ENCODE results near the gene TTC28. TPM values are rescaled to one million over a fixed set of nuclear protein-coding genes. Genes with fewer than 3 reads are reported as not detected.

The TTC28 gene
- total and polyA plus RNA-seq, 10 of the 15 experiments (the other 5 are each of a cell fraction or from before 2014, with no cell fraction given): 0.15 to 8.4 (median 1.4) TPM

DNA sequence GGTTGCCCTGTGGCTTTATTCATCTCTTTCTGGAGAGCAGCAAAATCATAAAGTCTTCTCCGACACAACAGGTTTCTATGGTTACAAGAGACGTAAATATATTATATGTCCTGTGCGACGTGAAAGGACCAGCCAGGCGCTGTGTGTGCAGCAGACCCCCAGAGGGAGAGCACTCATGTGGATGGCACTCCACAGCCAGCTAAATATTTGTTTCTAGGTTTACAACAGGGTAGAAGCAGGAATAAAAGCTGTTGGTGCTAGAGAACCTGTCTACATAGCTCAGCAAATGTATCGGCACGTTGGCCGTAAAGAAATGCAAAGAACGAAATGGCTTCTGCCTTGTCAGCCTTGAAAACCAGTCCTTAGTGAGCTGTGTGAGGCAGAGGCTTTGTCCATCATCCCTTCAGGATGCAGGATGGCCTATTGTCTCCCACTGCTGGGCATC lies 626.8 kb downstream of the TTC28 start:
- H3K9ac ChIP-seq (ENCODE audit: control insufficient read depth, insufficient read depth, low read length): no peak overlapping the region
- ChIA-PET RAD21 (ENCODE audit: unreplicated experiment) (no interaction called here), POLR2A (no interaction called here), CTCF (interaction anchor here (0.6 to 5.0 kb wide), 9 partner anchors 8 to 543 kb away, joined by 3 to 45 read pairs (median 9); no protein-coding TSS in a partner anchor), SMC1A (ENCODE audit: uncharacterized antibody, unreplicated experiment) (no interaction called here)
- TF ChIP-seq JUNB (IDR thresholded peaks at IDR 0.05): no peak
- TF ChIP-seq, protein P1, sequence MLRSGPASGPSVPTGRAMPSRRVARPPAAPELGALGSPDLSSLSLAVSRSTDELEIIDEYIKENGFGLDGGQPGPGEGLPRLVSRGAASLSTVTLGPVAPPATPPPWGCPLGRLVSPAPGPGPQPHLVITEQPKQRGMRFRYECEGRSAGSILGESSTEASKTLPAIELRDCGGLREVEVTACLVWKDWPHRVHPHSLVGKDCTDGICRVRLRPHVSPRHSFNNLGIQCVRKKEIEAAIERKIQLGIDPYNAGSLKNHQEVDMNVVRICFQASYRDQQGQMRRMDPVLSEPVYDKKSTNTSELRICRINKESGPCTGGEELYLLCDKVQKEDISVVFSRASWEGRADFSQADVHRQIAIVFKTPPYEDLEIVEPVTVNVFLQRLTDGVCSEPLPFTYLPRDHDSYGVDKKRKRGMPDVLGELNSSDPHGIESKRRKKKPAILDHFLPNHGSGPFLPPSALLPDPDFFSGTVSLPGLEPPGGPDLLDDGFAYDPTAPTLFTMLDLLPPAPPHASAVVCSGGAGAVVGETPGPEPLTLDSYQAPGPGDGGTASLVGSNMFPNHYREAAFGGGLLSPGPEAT (IDR thresholded peaks at IDR 0.05; ENCODE audit: low read depth): no peak
- TF ChIP-seq ZNF592 (IDR thresholded peaks at IDR 0.05): no peak
- no peak for TF ChIP-seq SP1 (IDR thresholded peaks at IDR 0.05; ENCODE audit: low read depth, low read length)
- no peak for TF ChIP-seq RB1 (IDR thresholded peaks at IDR 0.05; ENCODE audit: borderline replicate concordance)
- BruUV-seq (replicated peaks): no TSS peak
- H3K4me2 ChIP-seq (ENCODE audit: control insufficient read depth, insufficient read depth): no peak overlapping the region
- 33% methylated on average over 9 of the region's 9 CpGs for WGBS (ENCODE audit: insufficient coverage, insufficient replicate concordance, low lambda C conversion rate, missing lambda C conversion rate)
- FAIRE-seq (no peak), ATAC-seq (no peak), DNase-seq (ENCODE audit: low read depth, low spot score) (no peak)
- no peak overlapping the region for H2AFZ ChIP-seq (ENCODE audit: control insufficient read depth, low read depth, low read length)
- no peaks in the 10 kb centered on the region for H3K4me1 ChIP-seq (ENCODE audit: control insufficient read depth, insufficient read depth, low read length)
- no peak overlapping the region for H3K27ac ChIP-seq (ENCODE audit: control insufficient read depth, insufficient read depth)
- intact Hi-C loops (cut with micrococcal nuclease; ENCODE audit: unreplicated experiment) (no loop called here), in situ Hi-C loops (cut with MboI) (loop anchor here (10.0 kb wide), 1 partner anchor 542 kb away; no protein-coding TSS in a partner anchor)
- H3K36me3 ChIP-seq (ENCODE audit: control insufficient read depth in 2 of 2, insufficient read depth in 2 of 2, low read length in 1 of 2): no peaks in the 10 kb centered on the region
- no peaks in the 10 kb centered on the region for H3K79me2 ChIP-seq (ENCODE audit: control insufficient read depth, insufficient read depth, low read length)
- peaks cover 0 to 1% of the 10 kb centered on the region in 2 experiments; a peak in 2 of 4 replicates for H3K27me3 ChIP-seq (replicated peaks in 1 of 2; ENCODE audit: control insufficient read depth in 2 of 2, insufficient read depth in 2 of 2, low read length in 1 of 2)
- H4K20me1 ChIP-seq (ENCODE audit: control insufficient read depth, insufficient read depth): no peaks in the 10 kb centered on the region
- no peaks in the 10 kb centered on the region for H3K9me3 ChIP-seq (replicated peaks; ENCODE audit: control insufficient read depth, insufficient read depth, low read length)
- H3K4me3 ChIP-seq: no peak overlapping the region

Data from GM12878 (cell line).